MG63 (cell line): ENCODE measurements around the gene TRIM50. TPM values are rescaled to one million over a fixed set of nuclear protein-coding genes. Genes with fewer than 3 reads are reported as not detected.

Experiments used
- DNase-seq: peaks from one replicate; pipeline ENCODE4 v3.0.0-alpha.2; 2020
- H3K27me3 ChIP-seq: fragments of 250-450 bp; sonication (Bioruptor Pico); 2 replicates; pipeline ENCODE4 v1.5.1; 2020; ENCODE audit warnings: mild to moderate bottlenecking, moderate library complexity
- H3K36me3 ChIP-seq: fragments of 250-450 bp; sonication (Bioruptor Pico); 2 replicates; pipeline ENCODE4 v1.5.1; 2020; ENCODE audit warnings: mild to moderate bottlenecking, moderate library complexity
- H3K4me3 ChIP-seq: fragments of 250-450 bp; sonication (Bioruptor Pico); 2 replicates; pipeline ENCODE4 v1.5.1; 2020; ENCODE audit warnings: mild to moderate bottlenecking, moderate library complexity
- H3K9me3 ChIP-seq: fragments of 250-450 bp; sonication (Bioruptor Pico); 2 replicates; pipeline ENCODE4 v1.5.1; 2020; ENCODE audit warnings: mild to moderate bottlenecking, moderate library complexity
- total RNA-seq: library from RNA; depleted of rRNA; stranded (reverse); fragments of >200 nt; shearing (Covaris generic); gene quantifications from 2 replicates; pipeline ENCODE4 v1.2.3, GENCODE V29; 2014; ENCODE audit warnings: low replicate concordance

TRIM50 gene
- total RNA-seq, 1 experiment from 2014 or later, result not detected

- no peak for DNase-seq
- no peaks in the 10 kb centered on the region for H3K36me3 ChIP-seq
- H3K9me3 ChIP-seq, result no peaks in the 10 kb centered on the region
- H3K4me3 ChIP-seq, result no peak overlapping the region
- no peaks in the 10 kb centered on the region for H3K27me3 ChIP-seq
These were observed 26.3 kb upstream of the TRIM50 start for GRCh38 chr7:73354196-73354595.

GRCh38 chr7:73353243-73353642 is 25.4 kb upstream of the TRIM50 start:
- Histone ChIP-seq H3K9me3 (no peaks in the 10 kb centered on the region), H3K36me3 (no peaks in the 10 kb centered on the region), H3K27me3 (no peaks in the 10 kb centered on the region), H3K4me3 (no peak overlapping the region)
- DNase-seq, result no peak

- Histone ChIP-seq H3K9me3 (no peaks in the 10 kb centered on the region), H3K4me3 (no peak overlapping the region), H3K36me3 (no peaks in the 10 kb centered on the region), H3K27me3 (no peaks in the 10 kb centered on the region)
- DNase-seq, result no peak
These were observed 24.9 kb upstream of the TRIM50 start for GRCh38 chr7:73352784-73353183.

GRCh38 chr7:73351447-73352167 is 23.7 kb upstream of the TRIM50 start:
- H3K36me3 ChIP-seq, result no peaks in the 10 kb centered on the region

GRCh38 chr7:73350306-73351068 is 22.6 kb upstream of the TRIM50 start:
- DNase-seq, result no peak
- no peaks in the 10 kb centered on the region for H3K9me3 ChIP-seq
- H3K4me3 ChIP-seq, result no peak overlapping the region
- H3K27me3 ChIP-seq, result no peaks in the 10 kb centered on the region
- no peaks in the 10 kb centered on the region for H3K36me3 ChIP-seq

More at GRCh38 chr7:73351447-73352167, 23.7 kb upstream of the TRIM50 start:
- no peak for DNase-seq
- no peaks in the 10 kb centered on the region for H3K9me3 ChIP-seq
- H3K27me3 ChIP-seq, result no peaks in the 10 kb centered on the region
- no peak overlapping the region for H3K4me3 ChIP-seq

GRCh38 chr7:73349763-73350162 is 21.9 kb upstream of the TRIM50 start:
- Histone ChIP-seq H3K9me3 (no peaks in the 10 kb centered on the region), H3K4me3 (no peak overlapping the region), H3K27me3 (no peaks in the 10 kb centered on the region), H3K36me3 (no peaks in the 10 kb centered on the region)
- DNase-seq, result no peak

- Histone ChIP-seq H3K9me3 (no peaks in the 10 kb centered on the region), H3K27me3 (no peaks in the 10 kb centered on the region), H3K36me3 (no peaks in the 10 kb centered on the region), H3K4me3 (no peak overlapping the region)
- DNase-seq, result no peak
These were observed 18.1 kb upstream of the TRIM50 start for GRCh38 chr7:73345951-73346350.

- no peaks in the 10 kb centered on the region for H3K27me3 ChIP-seq
- H3K9me3 ChIP-seq, result no peaks in the 10 kb centered on the region
- no peak for DNase-seq
These were observed 17.7 kb upstream of the TRIM50 start for GRCh38 chr7:73345538-73345937.

GRCh38 chr7:73343671-73344380 is 15.9 kb upstream of the TRIM50 start:
- Histone ChIP-seq H3K27me3 (no peaks in the 10 kb centered on the region), H3K36me3 (no peaks in the 10 kb centered on the region), H3K4me3 (no peak overlapping the region), H3K9me3 (no peaks in the 10 kb centered on the region)
- DNase-seq, result no peak

More at GRCh38 chr7:73345538-73345937, 17.7 kb upstream of the TRIM50 start:
- Histone ChIP-seq H3K4me3 (no peak overlapping the region), H3K36me3 (no peaks in the 10 kb centered on the region)

- H3K4me3 ChIP-seq, result no peak overlapping the region
- no peaks in the 10 kb centered on the region for H3K36me3 ChIP-seq
- no peak for DNase-seq
- no peaks in the 10 kb centered on the region for H3K9me3 ChIP-seq
- H3K27me3 ChIP-seq, result no peaks in the 10 kb centered on the region
These were observed 14.8 kb upstream of the TRIM50 start for GRCh38 chr7:73342645-73343044.

- H3K9me3 ChIP-seq, result no peaks in the 10 kb centered on the region
- no peaks in the 10 kb centered on the region for H3K36me3 ChIP-seq
- no peak overlapping the region for H3K4me3 ChIP-seq
- H3K27me3 ChIP-seq, result no peaks in the 10 kb centered on the region
- no peak for DNase-seq
These were observed 14.0 kb upstream of the TRIM50 start for GRCh38 chr7:73341877-73342276.

- H3K4me3 ChIP-seq, result no peak overlapping the region
- no peaks in the 10 kb centered on the region for H3K36me3 ChIP-seq
- no peaks in the 10 kb centered on the region for H3K27me3 ChIP-seq
- H3K9me3 ChIP-seq, result no peaks in the 10 kb centered on the region
- no peak for DNase-seq
These were observed 12.6 kb upstream of the TRIM50 start for GRCh38 chr7:73340514-73340913.

GRCh38 chr7:73338321-73338720 is 10.4 kb upstream of the TRIM50 start:
- Histone ChIP-seq H3K36me3 (no peaks in the 10 kb centered on the region), H3K4me3 (no peak overlapping the region), H3K27me3 (no peaks in the 10 kb centered on the region), H3K9me3 (no peaks in the 10 kb centered on the region)
- DNase-seq, result no peak

GRCh38 chr7:73332447-73332846 is 4.6 kb upstream of the TRIM50 start:
- H3K36me3 ChIP-seq, result no peaks in the 10 kb centered on the region
- no peak for DNase-seq

GRCh38 chr7:73330772-73331171 is 2.9 kb upstream of the TRIM50 start:
- H3K9me3 ChIP-seq, result no peaks in the 10 kb centered on the region
- DNase-seq, result no peak
- H3K36me3 ChIP-seq, result no peaks in the 10 kb centered on the region
- H3K27me3 ChIP-seq, result no peaks in the 10 kb centered on the region
- no peak overlapping the region for H3K4me3 ChIP-seq

More at GRCh38 chr7:73332447-73332846, 4.6 kb upstream of the TRIM50 start:
- Histone ChIP-seq H3K4me3 (no peak overlapping the region), H3K27me3 (no peaks in the 10 kb centered on the region), H3K9me3 (no peaks in the 10 kb centered on the region)

- Histone ChIP-seq H3K27me3 (no peaks in the 10 kb centered on the region), H3K36me3 (no peaks in the 10 kb centered on the region), H3K9me3 (no peaks in the 10 kb centered on the region), H3K4me3 (no peak overlapping the region)
- no peak for DNase-seq
These were observed 2.1 kb upstream of the TRIM50 start for GRCh38 chr7:73329861-73330581.

- Histone ChIP-seq H3K27me3 (no peaks in the 10 kb centered on the region), H3K36me3 (no peaks in the 10 kb centered on the region), H3K4me3 (no peak overlapping the region), H3K9me3 (no peaks in the 10 kb centered on the region)
- no peak for DNase-seq
These were observed 814 bp upstream of the TRIM50 start for GRCh38 chr7:73328696-73329095.
